ENCODE data around the gene CISH. TPM values are rescaled to one million over a fixed set of nuclear protein-coding genes. Genes with fewer than 3 reads are reported as not detected.
A peak's percentile ranks its signal among the peaks of the same experiment; 100 is the strongest.

Gene CISH
- total RNA-seq, 2 donors from 2014 or later: 5.1 to 7.6 TPM

DNA sequence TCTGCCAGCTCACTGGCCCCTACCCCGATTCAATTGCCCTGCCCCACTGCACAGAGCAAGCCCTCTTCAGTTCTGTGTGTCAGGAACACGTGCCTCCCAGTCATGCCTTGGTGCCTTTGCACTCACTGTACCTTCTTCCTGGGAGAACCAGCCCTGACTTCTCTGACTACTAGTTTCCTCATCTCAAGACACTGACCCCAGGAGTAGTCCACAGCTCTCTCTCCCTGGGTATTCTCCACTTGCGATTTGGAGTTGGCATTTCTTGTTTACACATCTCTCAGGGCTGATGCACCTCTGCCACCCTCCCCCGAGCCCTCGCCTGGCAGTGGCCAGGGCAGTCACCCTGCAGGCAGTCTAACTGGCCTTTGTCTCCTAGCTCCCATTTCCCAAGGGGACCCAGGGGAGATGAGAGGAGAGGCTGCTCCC lies 5.7 kb downstream of the CISH start:
- no peak for DNase-seq (ENCODE audit: low spot score)
- WGBS: 49% methylated on average over 5 of the region's 5 CpGs
- Histone ChIP-seq H3K27me3 (replicated peaks; ENCODE audit: insufficient read depth) (no peaks in the 10 kb centered on the region), H3K36me3 (no peaks in the 10 kb centered on the region), H3K9me3 (no peaks in the 10 kb centered on the region), H3K4me1 (replicated peaks) (peaks cover 17% of the 10 kb centered on the region), H3K27ac (peak overlapping the region; percentile 91 to 95), H3K4me3 (no peak overlapping the region)
- no peak for TF ChIP-seq POLR2AphosphoS5 (IDR thresholded peaks at IDR 0.05)
- TF ChIP-seq, protein P1, sequence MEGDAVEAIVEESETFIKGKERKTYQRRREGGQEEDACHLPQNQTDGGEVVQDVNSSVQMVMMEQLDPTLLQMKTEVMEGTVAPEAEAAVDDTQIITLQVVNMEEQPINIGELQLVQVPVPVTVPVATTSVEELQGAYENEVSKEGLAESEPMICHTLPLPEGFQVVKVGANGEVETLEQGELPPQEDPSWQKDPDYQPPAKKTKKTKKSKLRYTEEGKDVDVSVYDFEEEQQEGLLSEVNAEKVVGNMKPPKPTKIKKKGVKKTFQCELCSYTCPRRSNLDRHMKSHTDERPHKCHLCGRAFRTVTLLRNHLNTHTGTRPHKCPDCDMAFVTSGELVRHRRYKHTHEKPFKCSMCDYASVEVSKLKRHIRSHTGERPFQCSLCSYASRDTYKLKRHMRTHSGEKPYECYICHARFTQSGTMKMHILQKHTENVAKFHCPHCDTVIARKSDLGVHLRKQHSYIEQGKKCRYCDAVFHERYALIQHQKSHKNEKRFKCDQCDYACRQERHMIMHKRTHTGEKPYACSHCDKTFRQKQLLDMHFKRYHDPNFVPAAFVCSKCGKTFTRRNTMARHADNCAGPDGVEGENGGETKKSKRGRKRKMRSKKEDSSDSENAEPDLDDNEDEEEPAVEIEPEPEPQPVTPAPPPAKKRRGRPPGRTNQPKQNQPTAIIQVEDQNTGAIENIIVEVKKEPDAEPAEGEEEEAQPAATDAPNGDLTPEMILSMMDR (IDR thresholded peaks at IDR 0.05): no peak
- TF ChIP-seq POLR2A (IDR thresholded peaks at IDR 0.05): no peak
- intact Hi-C loops (cut with DNase I): no loop called here

DNA sequence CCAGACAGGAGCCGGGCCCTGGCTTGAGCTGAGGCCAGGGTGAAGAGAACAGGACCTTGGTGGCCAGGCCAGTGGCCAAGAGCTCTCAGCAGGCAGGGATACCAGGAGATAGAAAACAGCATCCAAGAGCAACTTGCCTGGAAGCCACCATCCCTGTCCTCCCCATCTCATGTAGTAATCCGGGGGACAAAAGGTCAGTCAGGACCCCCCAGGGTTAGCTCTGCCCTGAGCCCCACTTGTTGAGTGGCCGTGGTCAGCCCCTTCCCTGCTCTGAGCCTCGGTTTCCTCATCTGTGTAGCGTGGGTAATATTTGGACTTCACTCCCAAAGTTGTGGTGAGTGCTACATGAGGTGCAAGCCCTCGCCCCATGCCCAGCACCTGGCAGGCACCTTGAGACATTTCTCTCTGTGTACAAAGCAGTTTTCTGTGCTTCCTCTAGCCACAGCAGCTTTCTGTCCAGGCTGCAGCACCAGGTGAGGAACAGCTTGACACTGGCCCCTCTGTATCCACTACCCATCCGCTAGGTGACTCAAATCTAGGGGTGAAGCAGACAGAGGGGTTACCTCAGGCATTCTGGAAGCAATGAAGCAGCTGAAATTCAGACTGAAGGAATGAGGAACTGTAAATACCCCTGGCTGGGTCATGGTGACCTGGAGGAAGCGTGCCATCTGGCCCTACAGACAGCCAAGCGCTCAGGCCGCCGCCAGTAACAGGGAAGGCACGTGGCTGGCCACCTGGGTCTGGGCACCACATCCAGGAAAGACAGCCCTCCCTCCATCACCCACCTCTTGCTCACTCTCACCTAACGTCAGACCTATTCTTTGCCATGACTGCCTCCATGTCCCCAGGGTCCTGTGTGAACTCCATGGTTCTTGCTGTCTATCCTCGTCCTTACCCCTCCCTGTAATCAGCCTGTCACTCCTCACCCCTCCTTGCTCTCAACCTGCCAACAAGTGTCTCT lies 6.7 kb downstream of the CISH start:
- peaks cover 27% of the 10 kb centered on the region for H3K4me1 ChIP-seq (replicated peaks)
- intact Hi-C loops (cut with DNase I): no loop called here
- peak; percentile 43 for DNase-seq (ENCODE audit: low spot score)
- 58% methylated on average over 14 of the region's 14 CpGs for WGBS
- TF ChIP-seq POLR2AphosphoS5 (IDR thresholded peaks at IDR 0.05) (peak; percentile 55), POLR2A (IDR thresholded peaks at IDR 0.05) (no peak)
- TF ChIP-seq, protein P1 (IDR thresholded peaks at IDR 0.05): no peak
- H3K27me3 ChIP-seq (replicated peaks; ENCODE audit: insufficient read depth): no peaks in the 10 kb centered on the region
- H3K36me3 ChIP-seq: no peaks in the 10 kb centered on the region
- no peak overlapping the region for H3K4me3 ChIP-seq
- peak overlapping the region; percentile 91 to 95 for H3K27ac ChIP-seq
- no peaks in the 10 kb centered on the region for H3K9me3 ChIP-seq

DNA sequence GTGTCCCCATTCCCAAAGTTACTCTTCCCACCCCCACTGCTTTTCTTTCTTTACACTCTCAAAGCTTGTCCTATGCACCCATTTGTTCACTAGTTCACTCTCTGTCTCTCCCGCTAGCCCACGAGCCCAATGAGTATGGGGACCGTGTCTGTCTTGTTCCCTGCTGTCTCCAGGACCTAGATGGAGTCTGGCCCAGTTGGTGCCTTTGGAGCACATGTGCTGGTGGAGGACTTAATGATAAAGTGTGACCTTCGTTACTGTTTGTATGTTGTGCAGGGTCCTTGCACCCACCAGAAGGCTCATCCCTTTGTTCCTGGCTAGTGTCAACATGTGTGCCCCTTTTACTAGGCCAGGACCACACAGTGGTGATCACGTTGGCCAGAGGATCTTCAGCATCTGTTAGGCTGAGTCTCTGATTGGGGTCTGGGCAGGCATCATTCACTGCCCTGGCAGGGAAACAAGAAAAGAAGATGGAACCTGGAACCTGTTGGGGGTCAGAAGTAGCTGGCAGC lies 7.4 kb downstream of the CISH start:
- peak overlapping the region; percentile 91 to 95 for H3K27ac ChIP-seq
- intact Hi-C loops (cut with DNase I): no loop called here
- H3K4me3 ChIP-seq: no peak overlapping the region
- peaks cover 27% of the 10 kb centered on the region for H3K4me1 ChIP-seq (replicated peaks)
- WGBS: 76% methylated on average over 5 of the region's 5 CpGs
- H3K36me3 ChIP-seq: no peaks in the 10 kb centered on the region
- no peaks in the 10 kb centered on the region for H3K27me3 ChIP-seq (replicated peaks; ENCODE audit: insufficient read depth)
- TF ChIP-seq, protein P1 (IDR thresholded peaks at IDR 0.05): no peak
- TF ChIP-seq POLR2AphosphoS5 (IDR thresholded peaks at IDR 0.05): no peak
- no peak for TF ChIP-seq POLR2A (IDR thresholded peaks at IDR 0.05)
- no peak for DNase-seq (ENCODE audit: low spot score)
- H3K9me3 ChIP-seq: no peaks in the 10 kb centered on the region

DNA sequence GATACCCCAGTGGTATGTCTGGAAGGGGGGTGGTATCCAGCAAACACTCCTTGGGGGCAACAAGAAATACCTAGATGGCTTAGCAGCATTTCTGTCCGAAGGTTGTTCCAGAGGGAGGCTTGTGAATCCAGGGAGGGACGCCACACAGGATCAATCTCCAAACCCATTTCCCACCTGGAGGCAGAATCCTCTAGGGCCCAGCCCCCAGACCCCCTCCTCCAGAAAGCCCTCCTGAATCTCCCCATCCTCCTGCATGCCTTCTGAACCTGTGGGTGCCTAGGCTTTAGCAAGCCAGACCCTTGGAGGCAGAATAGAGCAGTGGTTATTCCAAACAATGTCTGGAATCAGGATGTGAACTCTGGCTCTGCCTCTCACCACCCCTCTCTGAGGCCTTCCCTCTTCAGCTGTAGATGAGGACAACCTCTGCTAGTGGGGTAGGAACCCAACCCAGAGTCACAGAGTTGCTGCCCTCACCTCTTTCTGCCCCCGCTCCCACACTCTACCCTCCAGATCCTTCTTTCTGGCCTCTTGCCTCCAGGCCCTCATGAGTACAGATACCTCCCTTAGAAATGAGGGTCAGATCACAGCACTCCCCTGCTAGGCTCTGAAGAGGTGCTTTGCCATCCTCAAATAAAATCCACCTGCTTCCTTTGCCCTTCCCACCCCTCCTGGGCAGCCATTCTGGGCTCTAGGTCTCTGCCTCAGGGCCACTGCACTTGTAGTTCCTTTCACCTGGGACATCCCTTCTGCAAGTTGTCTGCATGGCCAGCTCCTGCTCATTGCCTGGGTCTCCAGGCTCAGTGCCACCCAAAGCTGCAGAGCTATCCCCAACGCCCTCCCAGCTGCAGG lies 8.1 kb downstream of the CISH start:
- peak overlapping the region; percentile 91 to 95 for H3K27ac ChIP-seq
- WGBS: 64% methylated on average over 4 of the region's 4 CpGs
- H3K36me3 ChIP-seq: no peaks in the 10 kb centered on the region
- H3K4me1 ChIP-seq (replicated peaks): peaks cover 27% of the 10 kb centered on the region
- intact Hi-C loops (cut with DNase I): no loop called here
- H3K9me3 ChIP-seq: no peaks in the 10 kb centered on the region
- no peak overlapping the region for H3K4me3 ChIP-seq
- H3K27me3 ChIP-seq (replicated peaks; ENCODE audit: insufficient read depth): no peaks in the 10 kb centered on the region
- TF ChIP-seq, protein P1 (IDR thresholded peaks at IDR 0.05): no peak
- no peak for DNase-seq (ENCODE audit: low spot score)
